ENCODE data around the gene CD200.
"Not testable (repeated sequence)": the region's sequence is repeated elsewhere in the genome, so short reads cannot be mapped to it uniquely, and the experiment has no call there.

CD200 gene

GRCh38 chr3:112376992-112377391, 44.0 kb downstream of the CD200 start:
- no peak for DNase-seq (ENCODE audit: low read depth)
- TF ChIP-seq CTCF (conservative IDR thresholded peaks at IDR 0.05; ENCODE audit: low read length), result no peak
- no peak overlapping the region for H3K4me3 ChIP-seq (ENCODE audit: low read length)

GRCh38 chr3:112377568-112378071, 44.7 kb downstream of the CD200 start:
- TF ChIP-seq CTCF (conservative IDR thresholded peaks at IDR 0.05; ENCODE audit: low read length), result no peak
- H3K4me3 ChIP-seq (ENCODE audit: low read length), result no peak overlapping the region
- no peak for DNase-seq (ENCODE audit: low read depth)

- not testable (repeated sequence) for H3K4me3 ChIP-seq (ENCODE audit: low read length); DNase-seq (ENCODE audit: low read depth)
These were observed 45.4 kb downstream of the CD200 start for GRCh38 chr3:112378347-112378746.

GRCh38 chr3:112379020-112379690, 46.2 kb downstream of the CD200 start:
- peak; percentile 57 for DNase-seq (ENCODE audit: low read depth)
- TF ChIP-seq CTCF (conservative IDR thresholded peaks at IDR 0.05; ENCODE audit: low read length), result no peak
- no peak overlapping the region for H3K4me3 ChIP-seq (ENCODE audit: low read length)

- TF ChIP-seq CTCF (conservative IDR thresholded peaks at IDR 0.05; ENCODE audit: low read length), result no peak
- no peak for DNase-seq (ENCODE audit: low read depth)
- H3K4me3 ChIP-seq (ENCODE audit: low read length), result no peak overlapping the region
These were observed 49.0 kb downstream of the CD200 start for GRCh38 chr3:112381673-112382542.

GRCh38 chr3:112382543-112383160, 49.7 kb downstream of the CD200 start:
- peak; percentile 41 for DNase-seq (ENCODE audit: low read depth)
- H3K4me3 ChIP-seq (ENCODE audit: low read length), result no peak overlapping the region
- TF ChIP-seq CTCF (conservative IDR thresholded peaks at IDR 0.05; ENCODE audit: low read length), result no peak

- TF ChIP-seq CTCF (conservative IDR thresholded peaks at IDR 0.05; ENCODE audit: low read length), result no peak
- no peak overlapping the region for H3K4me3 ChIP-seq (ENCODE audit: low read length)
- DNase-seq (ENCODE audit: low read depth), result no peak
These were observed 51.8 kb downstream of the CD200 start for GRCh38 chr3:112384769-112385168.

Data from AG10803 (cell line).